Measurements from ENCODE around the gene MRPL49.

DNA sequence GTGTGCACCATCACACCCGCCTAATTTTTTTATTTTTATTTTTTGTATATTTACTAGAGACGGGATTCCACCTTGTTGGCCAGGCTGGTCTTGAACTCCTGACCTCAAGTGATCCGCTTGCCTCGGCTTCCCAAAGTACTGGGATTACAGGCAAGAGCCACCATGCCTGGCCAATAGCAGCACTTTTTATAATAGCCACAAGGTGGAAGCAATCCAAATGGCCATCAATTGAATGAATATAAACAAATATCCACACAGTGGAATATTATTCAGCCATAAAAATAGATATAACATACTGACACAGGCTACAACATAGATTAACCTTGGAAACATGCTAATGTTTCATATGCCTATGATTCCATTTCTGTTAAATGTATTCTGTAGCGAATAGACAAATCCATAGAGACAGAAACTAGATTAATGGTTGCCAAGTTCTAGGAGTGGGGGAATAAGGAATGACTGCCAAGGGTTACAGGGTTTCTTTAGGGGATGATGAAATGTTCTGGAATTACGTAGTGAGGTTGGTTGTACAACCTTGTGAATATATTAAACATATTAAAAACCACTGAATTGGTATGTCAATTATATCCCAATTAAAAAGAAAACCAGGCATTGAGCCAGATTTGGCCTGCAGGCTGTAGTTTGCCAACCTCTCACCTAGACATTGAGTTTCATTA, 21.3 kb upstream of the MRPL49 start:
- no peak for TF ChIP-seq POLR2A (IDR thresholded peaks at IDR 0.05)
- no peak for TF ChIP-seq POLR2AphosphoS5 (IDR thresholded peaks at IDR 0.05)

All from upper lobe of left lung (tissue), 4 donors.